ENCODE data around the gene EIF2D. TPM values are rescaled to one million over a fixed set of nuclear protein-coding genes. Genes with fewer than 3 reads are reported as not detected.

The EIF2D gene
- total and polyA plus RNA-seq, 7 donors = 21.4 to 41.8 (median 35.7) TPM

GRCh38 chr1:206654828-206655227 lies 42.6 kb upstream of the EIF2D start:
- 77 to 81% (median 79%) methylated on average over 2 of the region's 2 CpGs for WGBS, 3 donors
- ATAC-seq (no peak), DNase-seq (no peak)
- no peaks in the 10 kb centered on the region for H3K27me3 ChIP-seq (ENCODE audit: insufficient read depth in 3 of 3, low read length in 2 of 3)
- no peaks in the 10 kb centered on the region for H3K9me3 ChIP-seq
- peak overlapping the region; percentile 11 for H3K27ac ChIP-seq
- no peak for TF ChIP-seq CTCF (IDR thresholded peaks at IDR 0.05)
- H3K36me3 ChIP-seq (ENCODE audit: insufficient read depth in 1 of 2, low read depth in 1 of 2) = no peaks in the 10 kb centered on the region
- H3K4me1 ChIP-seq = peaks cover 24% of the 10 kb centered on the region
- H3K4me3 ChIP-seq = no peak overlapping the region
- intact Hi-C loops (cut with DNase I) = loop anchor here (5.0 to 10.0 kb wide), 2 partner anchors 257 to 1930 kb away; no protein-coding TSS in a partner anchor

DNA sequence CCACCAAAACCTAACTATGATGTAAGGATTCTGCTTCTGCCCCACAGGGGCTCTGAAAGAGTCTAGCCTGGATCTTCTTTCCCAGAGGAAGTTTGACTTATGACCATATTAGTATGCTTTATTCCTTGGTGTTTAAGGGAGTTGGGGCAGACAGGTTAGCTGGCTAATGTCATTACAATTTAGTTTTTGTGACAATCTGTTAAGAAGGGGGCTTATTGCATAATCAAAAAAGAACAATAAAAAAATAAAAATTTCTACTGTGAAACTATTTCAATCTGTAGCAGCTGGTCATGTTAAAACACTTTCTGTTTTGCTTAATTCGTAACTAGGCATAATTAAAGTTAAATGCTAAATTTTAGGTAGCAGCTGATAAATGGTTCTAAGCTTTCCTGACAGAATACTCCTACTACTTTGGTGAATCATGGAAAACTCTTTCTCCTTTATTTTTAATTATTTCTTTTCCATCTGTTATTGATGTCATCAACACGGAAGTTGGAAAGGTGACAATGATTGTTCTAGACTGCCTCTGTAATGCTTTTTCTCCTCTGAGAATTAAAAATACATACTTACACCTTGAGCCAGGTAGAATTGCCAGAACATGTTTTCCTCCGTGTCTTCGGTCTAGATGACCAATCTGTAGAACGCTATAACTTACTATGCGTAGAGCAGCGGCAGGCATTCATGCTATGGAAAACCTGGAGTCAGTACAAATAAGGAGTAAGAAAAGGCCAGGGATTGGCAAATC lies 41.6 kb upstream of the EIF2D start:
- intact Hi-C loops (cut with DNase I) = loop anchor here in 1 of 2 donors (10.0 kb wide), 1 partner anchor 1929 kb away; no protein-coding TSS in a partner anchor
- ATAC-seq (no peak), DNase-seq (no peak)
- no peak for TF ChIP-seq CTCF (IDR thresholded peaks at IDR 0.05)
- 72 to 76% (median 72%) methylated on average over 7 of the region's 7 CpGs for WGBS, 3 donors
- H3K36me3 ChIP-seq (ENCODE audit: insufficient read depth in 1 of 2, low read depth in 1 of 2) = no peaks in the 10 kb centered on the region
- no peak overlapping the region for H3K4me3 ChIP-seq
- no peaks in the 10 kb centered on the region for H3K9me3 ChIP-seq
- peak overlapping the region; percentile 18 for H3K27ac ChIP-seq
- no peaks in the 10 kb centered on the region for H3K27me3 ChIP-seq (ENCODE audit: insufficient read depth in 3 of 3, low read length in 2 of 3)
- H3K4me1 ChIP-seq = peaks cover 18% of the 10 kb centered on the region

DNA sequence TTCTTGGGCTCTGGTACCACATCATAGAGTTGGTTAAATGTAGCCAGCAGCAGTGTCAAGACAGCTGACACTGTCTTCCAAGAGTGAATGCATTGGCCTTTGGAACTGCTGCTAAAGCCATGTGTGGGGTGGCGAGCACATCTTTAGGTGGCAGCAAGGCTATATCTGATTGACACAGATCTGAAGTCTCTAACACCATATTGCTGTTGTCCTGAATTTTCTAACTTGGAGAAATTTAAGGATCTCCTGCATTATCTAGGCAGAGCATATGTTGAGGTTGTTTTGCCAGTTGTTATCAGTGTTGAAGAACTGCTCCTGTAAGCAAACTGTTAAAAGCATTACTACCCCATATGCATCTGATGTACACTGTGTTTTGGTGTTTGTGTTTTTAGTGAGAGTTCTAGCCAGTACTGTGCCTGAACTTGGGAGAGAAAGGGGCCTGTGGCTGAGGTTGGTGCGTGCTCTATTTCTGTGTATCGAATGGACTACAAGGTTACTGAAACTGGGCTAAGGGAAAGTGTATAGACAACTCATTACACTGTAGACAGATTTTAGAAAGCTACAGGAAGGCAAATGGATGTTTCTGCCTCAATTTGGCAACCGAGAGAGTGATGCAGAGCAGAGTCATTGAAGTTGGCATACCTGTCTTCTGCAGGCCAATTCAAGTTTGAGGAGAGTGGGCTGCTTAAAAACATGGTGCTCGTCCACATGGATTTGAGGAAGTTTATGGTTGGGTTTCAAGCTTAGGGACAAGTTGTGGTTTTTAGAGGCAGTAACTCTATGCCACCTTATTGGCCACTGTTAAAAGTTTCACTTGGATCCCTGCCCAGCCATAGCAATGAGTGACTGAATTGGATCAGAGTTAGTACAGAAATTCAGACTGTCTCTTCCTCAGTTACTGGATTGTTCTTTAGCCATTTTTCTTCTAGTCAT lies 40.0 kb upstream of the EIF2D start:
- no peaks in the 10 kb centered on the region for H3K9me3 ChIP-seq
- TF ChIP-seq CTCF (IDR thresholded peaks at IDR 0.05) = no peak
- DNase-seq (no peak), ATAC-seq (no peak)
- H3K4me1 ChIP-seq = peaks cover 4% of the 10 kb centered on the region
- H3K27ac ChIP-seq = no peak overlapping the region
- peaks cover 0 to 3% of the 10 kb centered on the region in 2 donors for H3K36me3 ChIP-seq (ENCODE audit: insufficient read depth in 1 of 2, low read depth in 1 of 2)
- no peaks in the 10 kb centered on the region for H3K27me3 ChIP-seq (ENCODE audit: insufficient read depth in 3 of 3, low read length in 2 of 3)
- intact Hi-C loops (cut with DNase I) = loop anchor here in 1 of 2 donors (10.0 kb wide), 1 partner anchor 1927 kb away; no protein-coding TSS in a partner anchor
- WGBS, 3 donors = 95 to 97% (median 95%) methylated on average over 5 of the region's 5 CpGs
- H3K4me3 ChIP-seq = no peak overlapping the region

DNA sequence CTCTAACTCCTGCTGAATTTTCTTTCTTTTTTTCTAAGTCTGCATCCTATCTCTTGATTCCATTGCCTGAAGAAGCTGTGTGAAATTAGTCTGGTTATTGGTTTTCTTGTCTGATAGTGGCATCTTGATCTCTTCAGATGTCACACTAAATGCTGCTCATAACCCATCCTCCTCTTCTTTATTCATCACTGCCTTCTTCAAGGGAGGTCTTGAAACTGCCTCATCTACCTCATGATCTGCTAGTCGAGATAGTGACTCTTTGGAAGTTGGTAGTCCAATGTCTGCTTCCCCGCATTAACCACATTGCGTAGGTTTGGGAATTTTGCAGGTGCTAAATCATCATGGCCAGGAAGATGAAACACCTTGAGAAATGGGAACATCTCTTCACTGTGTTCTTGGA lies 38.7 kb upstream of the EIF2D start:
- no peak for TF ChIP-seq CTCF (IDR thresholded peaks at IDR 0.05)
- H3K36me3 ChIP-seq (ENCODE audit: insufficient read depth in 1 of 2, low read depth in 1 of 2) = peaks cover 0 to 3% of the 10 kb centered on the region in 2 donors
- H3K27ac ChIP-seq = no peak overlapping the region
- no peaks in the 10 kb centered on the region for H3K27me3 ChIP-seq (ENCODE audit: insufficient read depth in 3 of 3, low read length in 2 of 3)
- DNase-seq (no peak), ATAC-seq (no peak)
- H3K4me1 ChIP-seq = peaks cover 4% of the 10 kb centered on the region
- 92 to 97% (median 96%) methylated on average over 3 of the region's 3 CpGs for WGBS, 3 donors
- intact Hi-C loops (cut with DNase I) = loop anchor here in 1 of 2 donors (10.0 kb wide), 1 partner anchor 1926 kb away; no protein-coding TSS in a partner anchor
- H3K4me3 ChIP-seq = no peak overlapping the region
- H3K9me3 ChIP-seq = no peaks in the 10 kb centered on the region
